Muscle layer of duodenum (tissue), 2 donors: ENCODE data around the gene PLEKHB1.

Experiments used
- H3K27ac ChIP-seq: one replicate; pipeline ENCODE4 v1.7.0; 2013; ENCODE audit warnings: mild to moderate bottlenecking, low read length
- H3K27me3 ChIP-seq: one replicate; pipeline ENCODE4 v1.7.0; 2013; ENCODE audit warnings: low read depth, mild to moderate bottlenecking, control low read depth, low read length
- H3K36me3 ChIP-seq, 2 donors: one replicate each; pipeline ENCODE4 v1.7.0; 2013; ENCODE audit warnings: low read length in 2 of 2, control low read depth in 1 of 2, mild to moderate bottlenecking in 1 of 2; ENCODE audit not compliant: insufficient read depth in 2 of 2, control insufficient read depth in 1 of 2
- H3K4me1 ChIP-seq, 2 donors: one replicate each; pipeline ENCODE4 v1.7.0; 2013; ENCODE audit warnings: low read length in 2 of 2, mild to moderate bottlenecking in 2 of 2, control low read depth in 1 of 2, moderate library complexity in 1 of 2; ENCODE audit not compliant: insufficient read depth in 2 of 2, control insufficient read depth in 1 of 2
- H3K4me3 ChIP-seq, 2 donors: one replicate each; pipeline ENCODE4 v1.7.0; 2013; ENCODE audit warnings: low read length in 2 of 2, low read depth in 1 of 2, mild to moderate bottlenecking in 1 of 2
- H3K9me3 ChIP-seq, 2 donors: one replicate each; pipeline ENCODE4 v1.7.0; 2013; ENCODE audit warnings: low read length in 2 of 2, control low read depth in 1 of 2, mild to moderate bottlenecking in 1 of 2; ENCODE audit not compliant: control insufficient read depth in 1 of 2
- donor health status: healthy.

The PLEKHB1 gene

GRCh38 chr11:73705053-73705452 lies 58.7 kb downstream of the PLEKHB1 start:
- no peak overlapping the region for H3K27ac ChIP-seq
- H3K36me3 ChIP-seq, result peaks cover 16 to 34% of the 10 kb centered on the region in 2 donors
- no peaks in the 10 kb centered on the region for H3K9me3 ChIP-seq
- no peak overlapping the region for H3K4me3 ChIP-seq
- H3K4me1 ChIP-seq, result no peaks in the 10 kb centered on the region
- H3K27me3 ChIP-seq, result no peaks in the 10 kb centered on the region

- H3K4me3 ChIP-seq, result no peak overlapping the region
- peaks cover 3% of the 10 kb centered on the region in 2 donors for H3K4me1 ChIP-seq
- peaks cover 11 to 13% of the 10 kb centered on the region in 2 donors for H3K36me3 ChIP-seq
Observed at GRCh38 chr11:73710964-73711363, 64.6 kb downstream of the PLEKHB1 start.

More at GRCh38 chr11:73710964-73711363, 64.6 kb downstream of the PLEKHB1 start:
- H3K27ac ChIP-seq, result no peak overlapping the region
- H3K27me3 ChIP-seq, result no peaks in the 10 kb centered on the region
- H3K9me3 ChIP-seq, result no peaks in the 10 kb centered on the region
